Measurements from ENCODE around the gene MYH9.
"Not testable (repeated sequence)": the region's sequence is repeated elsewhere in the genome, so short reads cannot be mapped to it uniquely, and the experiment has no call there.

The MYH9 gene

GRCh38 chr22:36387959-36388726, at the start of gene MYH9:
Gene MYH9 (minus strand): TSS chr22:36387967. CDS start chr22:36349236, 38,731 bp downstream.
- peak; percentile 99 for DNase-seq

DNA sequence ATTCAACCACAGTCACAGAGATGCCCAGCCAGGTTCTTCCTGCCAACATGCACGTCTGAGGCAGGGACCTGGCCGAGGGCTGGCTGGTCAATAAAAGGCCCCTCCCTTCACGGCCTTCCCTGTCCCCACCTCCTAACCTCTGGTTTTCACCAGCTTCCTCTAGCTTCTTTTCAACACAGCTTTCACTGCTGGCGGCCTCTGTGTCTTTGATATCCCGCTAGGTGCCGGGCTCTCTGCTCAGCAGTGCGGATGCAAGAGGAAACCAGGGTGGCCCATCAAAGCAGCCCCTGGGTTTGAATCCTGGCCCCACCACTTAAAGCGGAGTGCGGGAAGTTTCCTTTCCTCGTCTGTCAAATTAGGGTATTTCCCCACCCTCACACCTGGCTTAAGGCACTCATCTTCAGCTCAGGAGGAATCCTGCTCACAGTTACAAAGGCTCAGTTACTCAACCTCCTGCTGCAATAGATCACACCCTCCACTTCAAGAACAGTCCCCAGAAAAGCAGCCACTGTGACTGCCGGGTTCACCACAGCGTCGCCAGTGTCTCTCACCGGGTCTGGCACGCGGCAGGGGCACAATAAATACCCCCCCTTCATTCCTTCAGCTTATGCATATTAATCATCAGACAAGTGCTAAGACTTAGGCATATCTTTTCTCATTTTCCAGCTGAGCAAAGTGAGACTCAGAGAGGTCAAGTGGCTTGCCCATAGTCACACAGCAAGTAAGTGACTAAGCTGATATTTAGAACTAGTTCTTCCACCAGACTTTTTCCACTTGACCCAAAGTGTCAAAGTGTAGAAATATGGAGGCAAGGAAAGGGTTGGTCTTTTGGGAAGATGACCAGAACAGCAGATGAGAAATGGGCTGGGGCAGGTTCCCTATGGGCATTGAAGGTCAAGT, 48.0 kb upstream of the MYH9 start:
- peak; percentile 92 for DNase-seq

- DNase-seq, result no peak
Measured at GRCh38 chr22:36433318-36434231, 45.8 kb upstream of the MYH9 start.

- DNase-seq, result no peak
Measured at GRCh38 chr22:36432592-36433317, 45.0 kb upstream of the MYH9 start.

DNA sequence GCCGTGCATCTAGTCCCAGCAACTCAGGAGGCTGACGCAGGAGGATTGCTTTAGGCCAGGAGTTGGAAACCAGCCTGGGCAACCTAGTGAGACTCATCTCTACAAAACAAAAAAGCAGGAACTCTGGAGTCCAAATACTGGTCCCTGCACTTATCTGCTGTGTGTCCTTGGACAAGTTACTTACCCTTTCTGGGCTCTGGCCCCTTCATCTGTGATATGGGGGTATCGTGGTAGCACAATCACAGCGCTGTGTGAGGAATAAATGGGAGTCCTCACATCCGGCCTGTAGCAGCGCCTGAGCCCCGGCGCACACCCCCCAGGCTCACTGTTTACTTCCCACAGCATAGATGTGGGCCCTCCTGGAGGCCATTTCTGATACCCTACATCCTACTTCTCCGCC, 44.2 kb upstream of the MYH9 start:
- no peak for DNase-seq

DNA sequence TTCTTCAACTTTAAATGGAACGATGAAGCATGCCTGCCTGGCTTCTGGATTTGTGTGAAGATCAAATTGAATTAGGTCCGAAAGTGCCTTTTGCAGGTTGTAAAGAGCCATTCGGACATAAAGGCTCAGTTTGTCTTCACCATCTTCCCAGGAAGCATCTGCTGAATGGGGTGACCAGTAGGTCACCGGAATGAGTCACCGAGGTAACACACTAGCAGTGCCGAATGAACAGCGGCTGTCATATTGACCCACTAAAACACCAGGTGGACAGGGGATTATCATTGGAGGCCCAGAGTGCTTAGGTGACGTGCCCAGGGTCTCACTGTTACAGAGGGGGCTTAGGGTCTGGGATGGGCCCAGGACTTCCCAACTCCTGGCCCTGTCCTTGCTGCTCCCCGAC, 43.1 kb upstream of the MYH9 start:
- DNase-seq, result no peak

DNA sequence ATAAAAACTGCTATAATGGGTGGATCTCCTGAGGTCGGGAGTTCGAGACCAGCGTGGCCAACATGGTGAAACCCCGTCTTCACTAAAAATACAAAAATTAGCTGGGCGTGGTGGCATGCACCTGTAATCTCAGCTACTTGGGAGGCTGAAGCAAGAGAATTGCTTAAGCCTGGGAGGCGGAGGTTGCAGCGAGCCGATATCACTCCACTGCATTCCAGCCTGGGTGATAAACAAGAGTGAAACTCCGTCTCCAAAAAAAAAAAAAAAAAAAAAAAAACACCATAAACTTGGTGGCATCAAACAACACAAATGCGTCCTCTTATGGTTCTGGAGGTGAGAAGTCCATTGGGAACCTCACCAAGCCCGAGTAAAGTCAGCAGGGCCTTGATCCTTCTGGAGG, 40.2 kb upstream of the MYH9 start:
- not testable (repeated sequence) for DNase-seq

GRCh38 chr22:36425977-36426523, 38.3 kb upstream of the MYH9 start:
- no peak for DNase-seq

DNA sequence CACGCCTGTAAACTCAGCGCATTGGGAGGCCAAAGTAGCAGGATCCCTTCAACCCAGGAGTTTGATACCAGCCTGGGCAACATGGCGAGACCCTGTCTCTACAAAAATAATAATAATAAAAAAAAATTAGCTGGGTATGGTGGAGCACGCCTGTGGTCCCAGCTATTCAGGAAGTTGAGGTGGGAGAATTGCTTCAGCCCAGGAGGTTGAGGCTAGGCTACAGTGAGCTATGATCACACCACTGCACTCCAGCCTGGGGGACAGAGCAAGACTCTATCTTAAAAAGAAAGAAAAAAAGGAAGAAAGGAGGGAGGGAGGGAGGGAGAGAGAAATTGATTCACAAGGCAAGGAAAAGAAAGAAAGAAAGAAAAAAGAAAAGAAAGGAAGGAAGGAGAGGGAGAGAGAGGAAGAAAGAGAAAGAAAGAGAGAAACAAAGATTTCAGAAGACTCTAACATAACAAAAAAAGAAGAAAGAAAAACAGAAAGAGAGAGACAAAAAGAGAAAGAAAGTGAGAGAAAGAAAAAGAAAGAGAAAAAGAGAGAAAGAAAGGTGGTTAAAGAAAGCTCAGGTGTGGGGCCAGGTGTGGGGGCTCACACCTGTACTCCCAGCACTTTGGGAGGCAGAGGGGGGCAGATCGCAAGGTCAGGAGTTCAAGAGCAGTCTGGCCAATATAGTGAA, 37.3 kb upstream of the MYH9 start:
- no peak for DNase-seq

DNA sequence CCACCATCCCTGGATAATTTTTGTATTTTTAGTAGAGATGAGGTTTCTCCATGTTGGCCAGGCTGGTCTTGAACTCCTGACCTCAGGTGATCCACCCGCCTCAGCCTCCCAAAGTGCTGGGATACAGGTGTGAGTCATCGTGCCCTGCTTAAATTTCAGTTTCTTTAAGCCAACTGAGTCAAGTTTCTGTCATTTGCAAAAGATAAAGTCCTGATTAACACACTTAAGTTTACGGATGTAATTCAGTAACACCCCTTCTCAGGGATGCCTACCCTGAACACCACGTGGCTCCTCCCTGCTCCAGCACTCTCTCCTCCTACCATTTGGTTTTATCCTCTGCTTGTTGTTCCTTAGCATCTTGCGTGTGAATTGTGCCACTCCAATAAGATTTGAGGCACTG, 36.7 kb upstream of the MYH9 start:
- not testable (repeated sequence) for DNase-seq

GRCh38 chr22:36423461-36424404, 36.0 kb upstream of the MYH9 start:
- DNase-seq, result no peak

DNA sequence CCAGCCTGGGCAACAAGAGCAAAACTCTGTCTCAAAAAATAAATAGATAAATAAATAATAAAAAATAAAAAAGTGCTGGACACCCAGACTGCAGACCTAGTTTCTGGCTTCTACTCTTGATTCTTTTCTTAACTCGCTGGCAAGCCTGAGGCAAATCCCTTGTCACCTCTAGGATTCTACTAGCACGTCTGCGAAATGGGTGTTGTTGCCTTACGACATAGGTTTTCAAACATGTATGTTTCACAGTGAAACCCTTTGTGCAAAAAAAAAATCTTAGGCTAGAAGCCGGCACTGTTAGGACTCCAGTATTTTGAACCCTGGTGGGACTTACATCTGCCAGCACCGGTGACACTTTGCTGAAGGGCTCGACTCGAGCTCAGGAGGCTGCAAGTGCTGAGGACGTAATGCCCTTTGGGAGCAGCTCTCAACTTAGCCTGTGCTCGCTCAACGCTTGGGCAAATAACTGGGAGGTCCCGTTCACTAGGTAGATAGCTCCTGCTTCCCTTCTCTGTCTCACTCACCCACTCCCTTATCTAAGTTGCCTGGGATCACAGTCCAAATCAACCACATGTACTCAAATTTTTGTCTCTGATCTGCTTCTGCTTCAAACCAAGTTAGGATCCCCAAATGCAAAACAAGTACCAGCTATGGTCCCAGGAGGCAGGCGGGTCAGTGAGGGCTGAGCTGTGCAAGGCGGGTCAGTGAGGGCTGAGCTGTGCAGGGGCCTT, 34.7 kb upstream of the MYH9 start:
- DNase-seq, result no peak

DNA sequence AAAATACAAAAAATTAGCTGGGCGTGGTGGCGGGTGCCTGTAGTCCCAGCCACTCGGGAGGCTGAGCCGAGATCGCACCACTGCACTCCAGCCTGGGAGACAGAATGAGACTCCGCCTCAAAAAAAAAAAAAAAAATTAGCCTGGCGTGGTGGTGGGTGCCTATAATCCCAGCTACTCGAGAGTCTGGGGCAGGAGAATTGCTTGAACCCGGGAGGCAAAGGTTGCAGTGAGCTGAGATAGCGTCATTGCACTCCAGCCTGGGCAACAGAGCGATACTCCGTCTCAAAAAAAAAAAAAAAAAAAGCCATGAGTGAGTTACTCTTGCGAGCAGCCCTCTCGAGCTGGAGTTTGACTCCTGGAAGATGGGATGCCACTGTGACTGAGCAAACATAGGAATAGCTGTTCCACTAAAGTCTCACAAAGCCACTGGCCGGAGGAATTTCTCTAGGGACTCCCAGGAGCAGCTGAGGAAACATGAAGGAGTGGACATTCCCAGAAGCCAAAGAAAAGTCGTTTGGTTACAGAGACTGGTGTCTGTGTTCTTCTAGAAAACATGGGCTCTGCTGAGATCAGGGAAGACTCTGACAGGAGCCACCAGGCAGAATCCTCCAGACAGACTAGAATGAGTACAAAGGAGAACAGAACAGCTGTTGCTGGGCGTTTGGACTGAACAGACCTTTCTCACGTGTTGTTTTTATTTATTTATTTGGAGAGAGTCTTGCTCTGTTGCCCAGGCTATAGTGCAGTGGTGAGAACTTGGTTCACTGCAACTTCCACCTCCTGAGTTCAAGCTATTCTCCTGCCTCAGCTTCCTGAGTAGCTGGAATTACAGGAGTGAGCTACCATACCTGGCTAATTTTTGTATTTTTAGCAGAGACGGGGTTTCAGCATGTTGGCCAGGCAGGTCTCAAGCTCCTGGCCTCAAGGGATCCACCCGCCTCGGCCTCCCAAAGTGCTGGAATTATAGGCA, 32.4 kb upstream of the MYH9 start:
- DNase-seq, result no peak

- DNase-seq, result peak; percentile 26
Measured at GRCh38 chr22:36419177-36419911, 31.6 kb upstream of the MYH9 start.

DNA sequence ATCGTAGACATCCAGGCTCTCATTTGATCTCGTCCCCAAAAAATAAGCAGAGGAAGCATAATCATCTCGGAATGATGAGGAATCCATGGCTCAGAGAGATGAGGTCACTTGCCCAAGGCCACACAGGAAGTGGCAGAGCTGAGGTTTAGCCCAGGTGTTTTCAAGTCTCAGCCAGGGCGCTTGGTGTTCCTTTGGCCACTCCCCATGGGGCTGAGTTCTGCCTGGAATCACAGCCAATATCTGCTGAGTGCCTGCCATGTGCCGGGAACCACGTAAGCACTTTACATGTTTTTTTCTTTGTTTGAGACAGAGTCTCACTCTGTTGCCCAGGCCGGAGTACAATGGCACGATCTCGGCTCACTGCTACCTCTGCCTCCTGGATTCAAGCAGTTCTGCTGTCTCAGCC, 29.5 kb upstream of the MYH9 start:
- DNase-seq, result no peak

- no peak for DNase-seq
Measured at GRCh38 chr22:36415415-36416168, 27.8 kb upstream of the MYH9 start.

Measured in CD4-positive, alpha-beta T cell treated with Interleukin-4 for 4 hours (primary cell).